Amniotic epithelial cell (primary cell): Measurements from ENCODE around the gene ANO8.
"Not testable (repeated sequence)": the region's sequence is repeated elsewhere in the genome, so short reads cannot be mapped to it uniquely, and the experiment has no call there.

Experiments used
- DNase-seq: peaks from one replicate; pipeline ENCODE4 v3.0.0-alpha.2; 2010; ENCODE audit warnings: low read depth

Gene ANO8

DNA sequence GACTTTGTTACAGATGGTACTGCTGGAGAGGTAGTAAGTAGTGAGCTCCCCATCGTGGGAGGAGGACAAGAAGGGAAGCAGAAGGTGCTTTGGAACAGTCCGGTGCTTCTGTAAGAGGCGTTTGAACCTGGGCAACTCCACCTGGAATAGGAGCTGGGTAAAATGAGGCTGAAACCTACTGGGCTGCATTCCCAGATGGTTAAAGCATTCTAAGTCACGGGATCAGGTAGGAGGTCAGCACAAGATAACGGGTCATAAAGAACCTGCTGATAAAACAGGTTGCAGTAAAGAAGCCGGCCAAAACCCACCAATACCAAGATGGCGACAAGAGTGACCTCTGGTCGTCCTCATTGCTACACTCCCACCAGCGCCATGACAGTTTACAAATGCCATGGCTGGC is 47.9 kb downstream of the ANO8 start:
- DNase-seq = no peak

DNA sequence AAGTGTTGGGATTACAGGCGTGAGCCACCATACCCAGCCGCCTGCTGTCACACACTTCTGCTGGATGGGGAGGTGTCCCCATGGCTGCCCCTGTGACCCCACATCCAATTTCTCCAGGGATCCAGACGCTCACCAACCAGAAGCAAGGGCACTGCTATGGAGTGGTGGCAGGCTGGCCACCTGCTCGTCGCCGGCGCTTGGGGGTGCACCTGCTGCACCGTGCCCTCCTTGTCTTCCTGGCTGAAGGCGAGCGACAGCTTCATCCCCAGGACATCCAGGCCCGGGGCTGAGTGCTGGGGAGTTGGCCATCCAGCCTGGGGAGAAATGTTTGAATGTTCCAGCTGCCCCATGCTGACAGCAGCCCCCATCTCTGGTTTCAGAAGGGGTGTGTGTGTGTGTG is 48.4 kb downstream of the ANO8 start:
- no peak for DNase-seq

DNA sequence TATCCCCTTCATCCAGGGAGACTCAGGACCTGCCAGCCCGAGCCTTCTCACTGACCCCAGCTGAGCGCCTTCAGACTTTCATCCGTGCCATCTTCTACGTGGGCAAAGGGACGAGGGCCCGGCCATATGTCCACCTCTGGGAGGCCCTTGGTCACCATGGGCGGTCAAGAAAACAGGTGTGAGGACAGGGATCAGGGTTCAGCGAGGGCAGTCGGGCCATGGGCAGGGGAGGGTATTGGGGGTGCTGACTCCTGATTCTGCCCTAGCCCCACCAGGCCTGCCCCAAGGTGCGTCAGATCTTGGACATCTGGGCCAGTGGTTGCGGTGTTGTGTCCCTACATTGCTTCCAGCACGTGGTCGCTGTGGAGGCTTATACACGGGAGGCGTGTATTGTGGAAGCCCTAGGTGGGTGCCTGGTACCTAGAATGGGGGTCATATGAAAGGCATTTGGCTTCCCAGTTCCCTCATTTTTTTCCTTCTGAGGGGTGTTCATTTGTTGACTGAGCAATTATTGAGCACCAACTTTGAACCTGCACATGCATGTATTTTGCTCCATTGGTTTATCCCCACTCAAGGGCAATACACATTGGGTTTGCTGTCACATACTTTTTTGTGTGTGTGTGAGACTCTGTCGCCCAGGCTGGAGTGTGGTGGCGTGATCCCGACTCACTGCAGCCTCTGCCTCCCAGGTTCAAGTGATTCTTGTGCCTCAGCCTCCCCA is 49.1 kb downstream of the ANO8 start:
- no peak for DNase-seq

DNA sequence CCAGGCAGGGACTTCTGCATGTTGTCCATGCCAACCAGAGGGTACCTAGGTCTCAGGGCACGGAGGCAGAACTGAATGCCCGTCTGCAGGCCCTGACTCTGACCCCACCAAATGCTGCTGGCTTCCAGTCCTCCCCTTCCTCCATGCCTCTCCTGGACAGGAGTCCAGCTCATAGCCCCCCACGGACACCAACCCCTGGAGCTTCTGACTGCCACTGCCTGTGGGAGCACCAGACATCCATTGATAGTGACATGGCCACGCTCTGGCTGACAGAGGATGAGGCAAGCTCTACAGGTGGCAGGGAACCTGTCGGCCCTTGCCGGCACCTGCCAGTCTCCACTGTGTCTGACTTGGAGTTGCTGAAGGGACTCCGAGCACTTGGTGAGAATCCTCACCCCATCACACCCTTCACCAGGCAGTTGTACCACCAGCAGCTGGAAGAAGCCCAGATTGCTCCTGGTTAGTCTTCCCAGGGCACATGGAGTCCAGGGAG is 51.1 kb downstream of the ANO8 start:
- DNase-seq = no peak

DNA sequence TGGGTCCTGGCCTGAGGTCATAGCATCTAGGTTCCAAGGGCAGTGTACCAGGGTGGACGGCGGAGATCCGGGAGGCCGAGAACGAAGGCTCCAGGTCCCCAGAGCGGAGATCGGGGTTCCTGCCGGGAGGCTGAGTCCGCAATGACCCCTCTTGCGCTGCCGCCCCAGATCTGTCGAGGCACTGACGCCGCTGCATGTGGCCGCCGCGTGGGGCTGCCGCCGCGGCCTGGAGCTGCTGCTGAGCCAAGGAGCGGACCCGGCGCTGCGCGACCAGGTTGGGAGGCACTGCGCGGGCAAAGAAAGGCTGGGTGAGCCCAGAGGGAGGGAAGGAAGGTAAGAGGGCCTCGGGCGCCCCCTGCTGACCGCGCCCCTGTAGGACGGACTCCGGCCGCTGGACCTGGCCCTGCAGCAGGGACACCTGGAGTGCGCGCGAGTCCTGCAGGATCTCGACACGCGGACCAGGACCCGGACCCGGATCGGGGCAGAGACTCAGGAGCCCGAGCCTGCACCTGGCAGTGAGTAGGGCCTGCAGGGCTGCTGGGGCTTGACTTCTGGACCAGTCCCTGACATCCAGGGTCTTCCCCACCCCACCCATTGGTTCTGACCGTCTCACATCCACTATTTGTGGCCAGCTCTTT is 52.0 kb downstream of the ANO8 start:
- peak; percentile 59 for DNase-seq

DNA sequence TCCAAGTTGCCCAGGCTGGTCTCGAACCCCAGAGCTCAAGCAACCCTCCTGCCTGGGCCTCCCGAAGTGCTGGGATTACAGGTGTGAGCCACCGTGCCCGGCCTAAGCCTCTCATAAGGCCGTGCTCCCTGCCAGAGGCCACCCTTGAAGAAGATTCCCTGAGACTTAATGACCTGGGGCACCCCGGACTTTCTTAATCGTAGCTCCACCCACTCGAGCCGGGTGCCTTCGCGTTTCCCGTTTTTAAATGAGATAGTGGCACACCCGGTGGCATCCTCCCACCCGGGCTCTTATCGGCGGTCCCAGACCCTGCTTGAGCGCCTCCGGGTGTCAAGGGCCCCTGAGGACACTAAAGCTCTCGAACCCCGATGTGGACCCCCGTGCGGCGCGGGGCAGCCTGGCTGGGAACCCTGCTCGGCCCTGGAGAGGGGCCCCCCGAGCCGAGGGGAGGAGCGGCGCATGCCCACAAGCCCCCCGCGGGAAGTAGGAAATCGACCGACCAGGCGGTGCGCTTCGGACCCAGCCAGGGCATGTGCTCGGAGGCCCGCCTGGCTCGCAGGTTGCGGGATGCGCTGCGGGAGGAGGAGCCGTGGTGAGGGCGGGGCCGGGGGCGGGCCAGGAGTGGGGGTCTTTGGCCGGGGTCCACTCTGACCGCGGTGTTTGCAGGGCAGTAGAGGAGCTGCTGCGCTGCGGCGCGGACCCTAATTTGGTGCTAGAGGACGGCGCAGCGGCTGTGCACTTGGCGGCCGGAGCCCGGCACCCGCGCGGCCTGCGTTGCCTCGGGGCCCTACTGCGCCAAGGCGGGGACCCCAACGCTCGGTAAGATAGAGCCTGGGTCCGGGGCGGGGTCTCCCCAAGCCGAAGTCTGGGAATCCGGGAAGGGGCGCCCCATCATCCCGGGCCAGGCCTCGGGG is 53.0 kb downstream of the ANO8 start, which contains the start of gene ANKLE1:
Gene ANKLE1, plus strand, starts transcription at position 511 of the 914 bp plus-strand sequence. Its CDS starts 20 bp downstream, at position 531.
- DNase-seq = peak; percentile 18

DNA sequence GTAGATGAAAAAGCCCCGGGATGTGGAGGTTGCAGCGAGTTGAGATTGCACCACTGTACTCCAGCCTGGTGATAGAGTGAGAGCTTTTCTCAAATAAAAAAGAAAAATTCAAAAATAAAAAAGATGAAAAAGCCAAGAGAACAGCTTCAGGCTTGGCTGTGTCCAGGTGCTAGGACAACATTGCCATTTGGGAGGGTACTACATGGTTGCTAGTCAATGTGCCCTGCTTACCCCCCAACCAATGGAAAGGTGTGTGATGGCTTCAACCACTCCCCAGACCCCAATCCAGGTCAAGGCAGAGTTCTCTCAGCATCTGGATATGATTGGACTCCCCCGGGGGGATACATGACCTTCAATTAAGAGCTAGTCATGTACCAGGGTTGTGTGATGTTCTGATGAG is 55.2 kb downstream of the ANO8 start:
- DNase-seq = no peak

DNA sequence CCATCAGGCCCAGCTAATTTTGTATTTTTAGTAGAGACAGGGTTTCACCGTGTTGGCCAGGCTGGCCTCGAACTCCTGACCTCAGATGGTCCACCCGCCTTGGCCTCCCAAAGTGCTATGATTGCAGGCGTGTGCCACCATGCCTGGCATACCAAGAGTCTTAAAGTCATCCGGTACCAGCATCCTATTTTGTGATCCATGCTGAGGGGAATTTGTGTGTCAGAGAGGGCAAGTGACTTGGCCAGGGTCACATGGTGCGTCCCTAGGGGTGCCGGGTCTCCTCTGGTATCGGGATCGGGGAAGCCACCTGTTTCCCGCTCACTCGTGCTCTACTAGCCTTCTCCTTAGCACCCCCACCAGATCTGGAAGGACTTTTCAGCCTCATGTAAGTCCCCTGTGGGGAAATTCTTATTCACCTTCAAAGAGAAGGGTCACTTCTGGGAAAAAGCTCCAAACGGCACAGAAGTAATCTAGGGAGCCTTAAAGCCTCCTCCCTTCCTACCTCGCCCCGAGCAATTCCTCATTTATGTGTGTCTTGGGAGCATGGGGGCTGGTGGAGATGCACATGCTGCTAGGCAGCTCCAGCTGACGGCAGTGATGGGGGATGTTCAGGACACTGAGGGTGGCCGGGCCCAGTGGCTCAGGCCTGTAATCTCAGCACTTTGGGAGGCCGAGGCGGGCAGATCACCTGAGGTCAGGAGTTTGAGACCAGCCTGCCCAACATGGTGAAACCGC is 59.0 kb downstream of the ANO8 start:
- no peak for DNase-seq

DNA sequence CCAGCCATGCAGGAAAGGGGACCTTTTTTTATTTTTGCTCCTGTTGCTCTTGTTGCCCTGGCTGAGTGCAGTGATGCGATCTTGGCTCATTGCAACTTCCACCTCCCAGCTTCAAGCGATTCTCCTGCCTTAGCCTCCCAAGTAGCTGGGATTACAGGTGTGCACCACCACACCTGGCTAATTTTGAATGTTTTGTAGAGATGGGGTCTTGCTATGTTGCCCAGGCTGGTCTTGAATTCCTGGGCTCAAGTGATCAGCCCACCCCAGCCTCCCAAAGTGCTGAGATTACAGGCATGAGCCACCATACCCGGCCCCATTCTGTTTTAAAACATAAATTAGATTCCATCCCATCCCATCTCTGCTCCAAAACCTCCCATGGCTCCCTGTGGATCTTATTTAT is 59.8 kb downstream of the ANO8 start:
- DNase-seq = not testable (repeated sequence)
